HEK293T (cell line): Measurements from ENCODE around the gene MXRA5.
"Not testable (repeated sequence)": the region's sequence is repeated elsewhere in the genome, so short reads cannot be mapped to it uniquely, and the experiment has no call there.

Experiments used
- CTCF ChIA-PET: fragments of 350-600 bp; formaldehyde crosslinking; extraction: SDS; loops from one replicate; lab custom pipeline; 2021; ENCODE audit warnings: antibody characterized with exemption, inconsistent platforms; lab: Yijun Ruan, JAX
- POLR2A ChIA-PET: fragments of 350-600 bp; formaldehyde crosslinking; extraction: SDS; loops from one replicate; lab custom pipeline; 2020; ENCODE audit warnings: antibody characterized with exemption, inconsistent platforms; lab: Yijun Ruan, JAX
- DNase-seq: peaks from one replicate; pipeline ENCODE4 v3.0.0; 2012; ENCODE audit warnings: mixed read lengths; ENCODE audit errors: extremely low spot score
- ARNT ChIP-seq: fragments of 450-650 bp; IDR thresholded peaks from 2 replicates; pipeline ENCODE4 v1.6.1; 2017; ENCODE audit warnings: mild to moderate bottlenecking
- BHLHE40 ChIP-seq: fragments of 450-650 bp; IDR thresholded peaks from 2 replicates; pipeline ENCODE4 v1.6.1; 2016; ENCODE audit warnings: mild to moderate bottlenecking, moderate library complexity, borderline replicate concordance
- CTBP1 ChIP-seq: fragments of 450-650 bp; IDR thresholded peaks from 2 replicates; pipeline ENCODE4 v1.6.1; 2016; ENCODE audit warnings: borderline replicate concordance
- ELF4 ChIP-seq: fragments of 450-650 bp; IDR thresholded peaks from 2 replicates; pipeline ENCODE4 v1.6.1; 2017; ENCODE audit warnings: antibody characterized with exemption
- FOXA1 ChIP-seq: fragments of 450-650 bp; IDR thresholded peaks from 2 replicates; pipeline ENCODE4 v1.6.1; 2016; ENCODE audit warnings: mild to moderate bottlenecking
- FOXK2 ChIP-seq: fragments of 450-650 bp; IDR thresholded peaks from 2 replicates; pipeline ENCODE4 v1.6.1; 2016; ENCODE audit warnings: mild to moderate bottlenecking
- FOXM1 ChIP-seq: fragments of 450-650 bp; IDR thresholded peaks from 2 replicates; pipeline ENCODE4 v1.6.1; 2017; ENCODE audit warnings: mild to moderate bottlenecking, borderline replicate concordance
- HDGF ChIP-seq: fragments of 450-650 bp; IDR thresholded peaks from 2 replicates; pipeline ENCODE4 v1.6.1; 2017; ENCODE audit warnings: antibody characterized with exemption, borderline replicate concordance
- L3MBTL2 ChIP-seq: fragments of 450-650 bp; conservative IDR thresholded peaks from 2 replicates; pipeline ENCODE4 v1.6.1; 2016; ENCODE audit warnings: mild to moderate bottlenecking
- LEF1 ChIP-seq: fragments of 450-650 bp; IDR thresholded peaks from 2 replicates; pipeline ENCODE4 v1.6.1; 2017; ENCODE audit warnings: mild to moderate bottlenecking, borderline replicate concordance
- NFRKB ChIP-seq: fragments of 450-650 bp; IDR thresholded peaks from 2 replicates; pipeline ENCODE4 v1.6.1; 2016; ENCODE audit warnings: mild to moderate bottlenecking, moderate library complexity
- PKNOX1 ChIP-seq: fragments of 450-650 bp; IDR thresholded peaks from 2 replicates; pipeline ENCODE4 v1.6.1; 2016
- SP1 ChIP-seq: fragments of 450-650 bp; IDR thresholded peaks from 2 replicates; pipeline ENCODE4 v1.6.1; 2017
- SUZ12 ChIP-seq: fragments of 450-650 bp; IDR thresholded peaks from 2 replicates; pipeline ENCODE4 v1.6.1; 2016; ENCODE audit warnings: mild to moderate bottlenecking
- TARDBP ChIP-seq: fragments of 450-650 bp; IDR thresholded peaks from 2 replicates; pipeline ENCODE4 v1.6.1; 2016
- ZNF384 ChIP-seq: fragments of 450-650 bp; IDR thresholded peaks from 2 replicates; pipeline ENCODE4 v1.6.1; 2016

Gene MXRA5

GRCh38 chrX:3360881-3361280, 14.4 kb upstream of the MXRA5 start:
- DNase-seq: no peak
- TF ChIP-seq TARDBP (no peak), SUZ12 (no peak), LEF1 (no peak), FOXA1 (no peak), PKNOX1 (no peak)
- CTCF ChIA-PET: no interaction called here
- POLR2A ChIA-PET: no interaction called here

GRCh38 chrX:3352741-3353140, 6.3 kb upstream of the MXRA5 start:
- POLR2A ChIA-PET, DNase-seq, CTCF ChIA-PET: not testable (repeated sequence)

- no peak for DNase-seq
- POLR2A ChIA-PET: no interaction called here
- TF ChIP-seq FOXK2 (no peak), FOXM1 (no peak), ARNT (no peak)
- CTCF ChIA-PET: no interaction called here
Observed at GRCh38 chrX:3351276-3351675, 4.8 kb upstream of the MXRA5 start.

- ChIA-PET POLR2A (no interaction called here), CTCF (no interaction called here)
- no peak for DNase-seq
- TF ChIP-seq ZNF384 (no peak), HDGF (no peak), FOXM1 (no peak), SUZ12 (no peak), FOXK2 (no peak), SP1 (no peak), PKNOX1 (no peak), CTBP1 (no peak), LEF1 (no peak)
Observed at GRCh38 chrX:3348191-3348590, 1.7 kb upstream of the MXRA5 start.

- DNase-seq: no peak
- ChIA-PET POLR2A (no interaction called here), CTCF (no interaction called here)
- no peak for TF ChIP-seq ARNT
- no peak for TF ChIP-seq ELF4
- TF ChIP-seq BHLHE40: no peak
- TF ChIP-seq L3MBTL2: no peak
- TF ChIP-seq TARDBP: no peak
Observed at GRCh38 chrX:3345281-3346191, 916 bp downstream of the MXRA5 start.

GRCh38 chrX:3343569-3343968, 2.9 kb downstream of the MXRA5 start:
- DNase-seq, POLR2A ChIA-PET, CTCF ChIA-PET: not testable (repeated sequence)

GRCh38 chrX:3340016-3340415, 6.4 kb downstream of the MXRA5 start:
- TF ChIP-seq FOXK2 (no peak), SUZ12 (no peak), ELF4 (no peak), NFRKB (no peak), BHLHE40 (no peak), TARDBP (no peak), L3MBTL2 (no peak), PKNOX1 (no peak), CTBP1 (no peak), ARNT (no peak), LEF1 (no peak), FOXM1 (no peak), ZNF384 (no peak), FOXA1 (no peak), HDGF (no peak), SP1 (no peak)
- CTCF ChIA-PET: no interaction called here
- POLR2A ChIA-PET: no interaction called here
- no peak for DNase-seq

- DNase-seq: no peak
- TF ChIP-seq SP1 (no peak), HDGF (no peak), PKNOX1 (no peak), BHLHE40 (no peak), ELF4 (no peak), FOXK2 (no peak), LEF1 (no peak), TARDBP (no peak), L3MBTL2 (no peak), ARNT (no peak), FOXM1 (no peak), ZNF384 (no peak), CTBP1 (no peak)
- ChIA-PET CTCF (no interaction called here), POLR2A (no interaction called here)
Observed at GRCh38 chrX:3326681-3327080, 19.8 kb downstream of the MXRA5 start.
